Keratinocyte (primary cell): ENCODE measurements around the gene ZDHHC12. TPM values are rescaled to one million over a fixed set of nuclear protein-coding genes. Genes with fewer than 3 reads are reported as not detected.

ENCODE experiments used
- DNase-seq: peaks from one replicate; pipeline ENCODE4 v3.0.0-alpha.2; 2011; ENCODE audit warnings: low read depth, missing footprints, low spot score
- FAIRE-seq: peaks from 2 replicates; lab custom pipeline; 2011; peaks lifted over from hg19 to GRCh38; lab: Jason Lieb, UNC
- H2AFZ ChIP-seq: 2 replicates; pipeline ENCODE4 v1.6.0; 2012; ENCODE audit warnings: low read length, control low read depth, inconsistent platforms; ENCODE audit not compliant: control insufficient read depth
- H3K27ac ChIP-seq: 2 replicates; pipeline ENCODE4 v1.5.1; 2011; ENCODE audit warnings: low read length; ENCODE audit not compliant: control insufficient read depth, insufficient read depth
- H3K27me3 ChIP-seq: 3 replicates; pipeline ENCODE4 v1.6.0; 2011; ENCODE audit warnings: low read length; ENCODE audit not compliant: control insufficient read depth, insufficient read depth; ENCODE audit errors: extremely low read depth
- H3K36me3 ChIP-seq, 2 experiments: 2 replicates in 1 of 2; 3 replicates in 1 of 2; pipeline ENCODE4 v1.5.1; 2011; ENCODE audit warnings: low read length in 2 of 2, mild to moderate bottlenecking in 1 of 2; ENCODE audit not compliant: control insufficient read depth in 2 of 2, insufficient read depth in 2 of 2; ENCODE audit errors: extremely low read depth in 1 of 2
- H3K4me1 ChIP-seq: 3 replicates; pipeline ENCODE4 v1.5.1; 2011; ENCODE audit warnings: low read length; ENCODE audit not compliant: control insufficient read depth, insufficient read depth; ENCODE audit errors: extremely low read depth
- H3K4me2 ChIP-seq: 3 replicates; pipeline ENCODE4 v1.6.0; 2011; ENCODE audit warnings: low read depth, low read length; ENCODE audit not compliant: control insufficient read depth, insufficient read depth; ENCODE audit errors: extremely low read depth
- H3K4me3 ChIP-seq, 3 experiments: fragments of 200-600 bp in 1 of 3; sonication (generic) in 1 of 3; 2 replicates in 2 of 3; 3 replicates in 1 of 3; pipeline ENCODE4 v1.5.1; 2011 to 2016; ENCODE audit warnings: low read length in 3 of 3, mild to moderate bottlenecking in 3 of 3, control low read depth in 2 of 3, inconsistent platforms in 1 of 3, low read depth in 1 of 3, mixed read lengths in 1 of 3, mixed run types in 1 of 3, moderate library complexity in 1 of 3; ENCODE audit not compliant: control insufficient read depth in 2 of 3, insufficient read depth in 2 of 3; ENCODE audit errors: extremely low read depth in 1 of 3
- H3K79me2 ChIP-seq: 2 replicates; pipeline ENCODE4 v1.6.0; 2012; ENCODE audit warnings: low read length; ENCODE audit not compliant: control insufficient read depth, insufficient read depth
- H3K9ac ChIP-seq: 3 replicates; pipeline ENCODE4 v1.6.0; 2011; ENCODE audit warnings: low read length; ENCODE audit not compliant: control insufficient read depth, insufficient read depth; ENCODE audit errors: extremely low read depth
- H3K9me1 ChIP-seq: 3 replicates; pipeline ENCODE4 v1.6.0; 2011; ENCODE audit warnings: low read length; ENCODE audit not compliant: control insufficient read depth, insufficient read depth; ENCODE audit errors: extremely low read depth
- H3K9me3 ChIP-seq: 2 replicates; pipeline ENCODE4 v1.5.1; 2012; ENCODE audit warnings: low read depth, low read length; ENCODE audit not compliant: control insufficient read depth
- H4K20me1 ChIP-seq: 3 replicates; pipeline ENCODE4 v1.6.0; 2011; ENCODE audit warnings: low read length; ENCODE audit not compliant: control insufficient read depth, insufficient read depth; ENCODE audit errors: extremely low read depth
- CTCF ChIP-seq, 3 experiments: IDR thresholded peaks in 1 of 3; conservative IDR thresholded peaks in 1 of 3; optimal IDR thresholded peaks in 1 of 3; 2 replicates in 2 of 3; 3 replicates in 1 of 3; pipeline versions ENCODE3 to v1.5.1; 2011; ENCODE audit warnings: low read length in 3 of 3, mild to moderate bottlenecking in 3 of 3, moderate library complexity in 2 of 3, control low read depth in 1 of 3, inconsistent platforms in 1 of 3; ENCODE audit not compliant: insufficient read depth in 2 of 3; ENCODE audit errors: extremely low read depth in 1 of 3
- EZH2 ChIP-seq: IDR thresholded peaks from one replicate; pipeline ENCODE4 v1.6.1; 2012; ENCODE audit warnings: inconsistent platforms, mild to moderate bottlenecking, low read length, moderate library complexity
- dilution Hi-C: fragments of 300-500 bp; cut with MboI; formaldehyde crosslinking; loops from one replicate; pipeline ENCODE4 v1.7.0; 2020; ENCODE audit warnings: low sequenced_read_pairs; ENCODE audit not compliant: extremely low pct_ligation_motif_present
- polyA plus RNA-seq, 5 experiments: library from polyadenylated mRNA; depleted of rRNA in 3 of 5; stranded (reverse) in 3 of 5; stranded (forward) in 1 of 5; unstranded in 1 of 5; fragments of >200 nt; gene quantifications; 1 replicate in 1 of 5; 2 replicates in 3 of 5; 3 replicates in 1 of 5; pipeline versions ENCODE4 v1.2.1 to v1.2.3, GENCODE V29; 2011 to 2012; ENCODE audit warnings: missing spikeins in 2 of 5, low read depth in 1 of 5, low replicate concordance in 1 of 5

Gene ZDHHC12
- polyA plus RNA-seq, 1 donor (not counting 4 experiments of a cell fraction or from before 2014, with no cell fraction given): 24.1 TPM

- TF ChIP-seq CTCF (optimal IDR thresholded peaks at IDR 0.05 in 1 of 3, IDR thresholded peaks at IDR 0.05 in 1 of 3, conservative IDR thresholded peaks at IDR 0.05 in 1 of 3; ENCODE audit: extremely low read depth in 1 of 3, insufficient read depth in 2 of 3, low read length in 3 of 3) (no peak), EZH2 (no peak)
- Histone ChIP-seq H3K79me2 (no peaks in the 10 kb centered on the region), H3K9me3 (no peaks in the 10 kb centered on the region), H3K4me3 (no peak overlapping the region), H2AFZ (no peak overlapping the region), H3K27me3 (no peaks in the 10 kb centered on the region), H3K9ac (no peak overlapping the region), H3K36me3 (peaks cover 4% of the 10 kb centered on the region in 2 experiments), H4K20me1 (no peaks in the 10 kb centered on the region), H3K9me1 (no peaks in the 10 kb centered on the region), H3K4me1 (no peaks in the 10 kb centered on the region), H3K27ac (no peak overlapping the region), H3K4me2 (no peak overlapping the region)
- DNase-seq: no peak
- dilution Hi-C loops: no loop called here
- no peak for FAIRE-seq
Observed at GRCh38 chr9:128716581-128717254, 7.2 kb downstream of the ZDHHC12 start.

GRCh38 chr9:128715436-128715750 lies 8.5 kb downstream of the ZDHHC12 start:
- H2AFZ ChIP-seq: no peak overlapping the region
- no peaks in the 10 kb centered on the region for H3K79me2 ChIP-seq
- H3K4me1 ChIP-seq: no peaks in the 10 kb centered on the region
- no peaks in the 10 kb centered on the region for H4K20me1 ChIP-seq
- TF ChIP-seq EZH2 (no peak), CTCF (optimal IDR thresholded peaks at IDR 0.05 in 1 of 3, IDR thresholded peaks at IDR 0.05 in 1 of 3, conservative IDR thresholded peaks at IDR 0.05 in 1 of 3; ENCODE audit: extremely low read depth in 1 of 3, insufficient read depth in 2 of 3, low read length in 3 of 3) (no peak)
- H3K36me3 ChIP-seq: peaks cover 0 to 3% of the 10 kb centered on the region in 2 experiments
- FAIRE-seq (no peak), DNase-seq (no peak)
- no peaks in the 10 kb centered on the region for H3K27me3 ChIP-seq
- no peak overlapping the region for H3K4me3 ChIP-seq
- dilution Hi-C loops: no loop called here
- no peak overlapping the region for H3K9ac ChIP-seq
- no peaks in the 10 kb centered on the region for H3K9me1 ChIP-seq
- H3K4me2 ChIP-seq: no peak overlapping the region
- H3K27ac ChIP-seq: no peak overlapping the region
- no peaks in the 10 kb centered on the region for H3K9me3 ChIP-seq
